Adrenal gland (tissue), 5 donors: Measurements from ENCODE around the gene HOXA5.

Experiments used
- CTCF ChIP-seq, 6 experiments: fragments of 450-650 bp in 4 of 6; fragments of 200-600 bp in 2 of 6; sonication (generic) in 1 of 6; IDR thresholded peaks; 1 replicate in 5 of 6; 2 replicates in 1 of 6; pipeline versions ENCODE4 v1.5.1 to v1.8.0; 2016 to 2021; ENCODE audit warnings: antibody characterized with exemption in 6 of 6, mild to moderate bottlenecking in 2 of 6, moderate library complexity in 1 of 6
- POLR2A ChIP-seq, 2 donors: fragments of 450-650 bp; IDR thresholded peaks; one replicate each; pipeline ENCODE4 v1.6.1; 2017; ENCODE audit warnings: antibody characterized with exemption in 2 of 2, mild to moderate bottlenecking in 2 of 2, moderate library complexity in 1 of 2
- donor health status: DM: no; HTN: no; CAD: no.

- TF ChIP-seq CTCF (IDR thresholded peaks at IDR 0.05) (no peak), POLR2A (IDR thresholded peaks at IDR 0.05) (no peak)
Observed at GRCh38 chr7:27163288-27164044, 20.0 kb upstream of the HOXA5 start.
